K562 (cell line): ENCODE data around the gene CCDC85B. TPM values are rescaled to one million over a fixed set of nuclear protein-coding genes. Genes with fewer than 3 reads are reported as not detected.

Experiments used
- E4F1 ChIP-seq: fragments of 250-450 bp; sonication (Bioruptor Pico); IDR thresholded peaks from 2 replicates; pipeline ENCODE4 v1.5.0; 2021; ENCODE audit warnings: mild to moderate bottlenecking, borderline replicate concordance
- EGR1 ChIP-seq: fragments of 450-650 bp; conservative IDR thresholded peaks from 2 replicates; pipeline ENCODE4 v1.6.1; 2017; ENCODE audit warnings: mild to moderate bottlenecking
- ETS1 ChIP-seq: conservative IDR thresholded peaks from 2 replicates; pipeline ENCODE4 v1.6.1; 2011; ENCODE audit warnings: low read depth, mild to moderate bottlenecking, low read length; ENCODE audit not compliant: control insufficient read depth
- JUNB ChIP-seq: fragments of 450-650 bp; formaldehyde crosslinking; conservative IDR thresholded peaks from 2 replicates; pipeline ENCODE4 v1.4.0; 2020; ENCODE audit warnings: mild to moderate bottlenecking
- KDM1A ChIP-seq, 2 experiments: fragments of 450-650 bp; IDR thresholded peaks; 2 replicates each; pipeline ENCODE4 v1.6.1; 2016; ENCODE audit warnings: mild to moderate bottlenecking in 2 of 2
- KDM5B ChIP-seq: fragments of 200-600 bp; sonication (generic); IDR thresholded peaks from 2 replicates; pipeline ENCODE4 v1.6.1; 2012; ENCODE audit warnings: low read depth, mild to moderate bottlenecking, moderate library complexity, low read length, control low read depth, inconsistent platforms; ENCODE audit not compliant: insufficient replicate concordance
- MYC ChIP-seq, 2 experiments: fragments of 250-450 bp in 1 of 2; sonication (Bioruptor Pico) in 1 of 2; IDR thresholded peaks; 2 replicates each; pipeline versions ENCODE4 v1.5.1 to v1.6.1; 2012 to 2021; ENCODE audit warnings: low read depth in 2 of 2, borderline replicate concordance in 1 of 2, improper control_type of control experiment in 1 of 2, low read length in 1 of 2, mild to moderate bottlenecking in 1 of 2, moderate library complexity in 1 of 2
- RBFOX2 ChIP-seq: fragments of 200-400 bp; formaldehyde crosslinking; IDR thresholded peaks from 2 replicates; pipeline ENCODE4 v1.6.1; 2017; ENCODE audit warnings: low read depth, mild to moderate bottlenecking, low read length, moderate library complexity
- STAG1 ChIP-seq: sonication (generic); formaldehyde crosslinking; IDR thresholded peaks from 2 replicates; pipeline ENCODE4 v1.5.0; 2020; ENCODE audit warnings: missing genetic modification reagents, borderline replicate concordance
- SUPT5H ChIP-seq: fragments of 450-650 bp; IDR thresholded peaks from 2 replicates; pipeline ENCODE4 v1.6.1; 2016
- ZMIZ1 ChIP-seq, 2 experiments: fragments of 150-350 bp in 1 of 2; IDR thresholded peaks; 2 replicates each; pipeline ENCODE4 v1.6.1; 2012 to 2016; ENCODE audit warnings: low read depth in 2 of 2, low read length in 2 of 2, mild to moderate bottlenecking in 1 of 2, moderate library complexity in 1 of 2
- ZNF586 ChIP-seq: fragments of 450-650 bp; formaldehyde crosslinking; conservative IDR thresholded peaks from 2 replicates; pipeline ENCODE4 v1.4.0; 2020; ENCODE audit warnings: mild to moderate bottlenecking, moderate library complexity
- ZNF77 ChIP-seq: fragments of 250-450 bp; sonication (Bioruptor Pico); IDR thresholded peaks from 2 replicates; pipeline ENCODE4 v1.5.0; 2020
- polyA plus RNA-seq, 8 experiments: library from polyadenylated mRNA; depleted of rRNA in 4 of 8; stranded (reverse) in 5 of 8; unstranded in 3 of 8; fragments of >200 nt; fragmentation: Nextera tagmentation in 2 of 8; fragmentation: Illumina TruSeq in 1 of 8; extraction: Ambion mirVana in 2 of 8; extraction: Trizol in 1 of 8; gene quantifications; 2 replicates each; pipeline versions ENCODE4 v1.2.1 to v1.2.3, GENCODE V29; 2011 to 2014; ENCODE audit warnings: inconsistent platforms in 1 of 8, missing spikeins in 1 of 8
- total RNA-seq, 7 experiments: library from RNA; depleted of rRNA in 6 of 7; stranded (reverse); fragments of >200 nt in 6 of 7; fragmentation: Illumina TruSeq in 2 of 7; extraction: Trizol in 2 of 7; gene quantifications; 2 replicates each; pipeline versions ENCODE4 v1.2.1 to v1.2.3, GENCODE V29; 2011 to 2021; ENCODE audit warnings: low replicate concordance in 1 of 7
- TF ChIP-seq, protein P1 (sequence below): fragments of 450-650 bp; formaldehyde crosslinking; conservative IDR thresholded peaks from 2 replicates; pipeline ENCODE4 v1.4.0; 2022; ENCODE audit warnings: mild to moderate bottlenecking, missing genetic modification characterization

The CCDC85B gene
- total and polyA plus RNA-seq, 9 of the 15 experiments (the other 6 are each of a cell fraction or from before 2014, with no cell fraction given), result 0.14 to 138 (median 6.2) TPM

- TF ChIP-seq ZMIZ1 (IDR thresholded peaks at IDR 0.05; ENCODE audit: low read depth in 2 of 2, low read length in 2 of 2), result 0 out of 4 replicates have a peak, but pooled peaks of 1 of the 2 experiments have one; percentile 5
- TF ChIP-seq ZNF586 (CRISPR knock-in tag), result no peak
- no peak for TF ChIP-seq E4F1 (CRISPR knock-in tag)
- TF ChIP-seq RBFOX2, result 0 out of 2 replicates have a peak, but pooled peaks have one; percentile 61
- no peak for TF ChIP-seq ZNF77
- peak; percentile 36 for TF ChIP-seq KDM5B
- TF ChIP-seq JUNB (CRISPR knock-in tag), result no peak
- TF ChIP-seq KDM1A (IDR thresholded peaks at IDR 0.05), result no peak
- TF ChIP-seq ETS1, result 0 out of 2 replicates have a peak, but pooled peaks have one; percentile 25
- no peak for TF ChIP-seq STAG1 (CRISPR knock-in tag)
- peak; percentile 29; the same call in 1 of the 2 replicates for TF ChIP-seq EGR1
- peak; percentile 52 for TF ChIP-seq SUPT5H
- TF ChIP-seq MYC (IDR thresholded peaks at IDR 0.05; ENCODE audit: low read depth, low read length), result no peak
- no peak for TF ChIP-seq MYC (CRISPR knock-in tag; IDR thresholded peaks at IDR 0.05; ENCODE audit: borderline replicate concordance, low read depth)
- TF ChIP-seq, protein P1, sequence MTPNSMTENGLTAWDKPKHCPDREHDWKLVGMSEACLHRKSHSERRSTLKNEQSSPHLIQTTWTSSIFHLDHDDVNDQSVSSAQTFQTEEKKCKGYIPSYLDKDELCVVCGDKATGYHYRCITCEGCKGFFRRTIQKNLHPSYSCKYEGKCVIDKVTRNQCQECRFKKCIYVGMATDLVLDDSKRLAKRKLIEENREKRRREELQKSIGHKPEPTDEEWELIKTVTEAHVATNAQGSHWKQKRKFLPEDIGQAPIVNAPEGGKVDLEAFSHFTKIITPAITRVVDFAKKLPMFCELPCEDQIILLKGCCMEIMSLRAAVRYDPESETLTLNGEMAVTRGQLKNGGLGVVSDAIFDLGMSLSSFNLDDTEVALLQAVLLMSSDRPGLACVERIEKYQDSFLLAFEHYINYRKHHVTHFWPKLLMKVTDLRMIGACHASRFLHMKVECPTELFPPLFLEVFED (CRISPR knock-in tag), result peak; percentile 75; the same call in 1 of the 2 replicates
- TF ChIP-seq, all 486 proteins: peak for 13
Observed at GRCh38 chr11:65892661-65893317, 2.3 kb downstream of the CCDC85B start (continued).
